ENCODE measurements around the gene EXD2. TPM values are rescaled to one million over a fixed set of nuclear protein-coding genes. Genes with fewer than 3 reads are reported as not detected.
"Not testable (repeated sequence)": the region's sequence is repeated elsewhere in the genome, so short reads cannot be mapped to it uniquely, and the experiment has no call there.

Gene EXD2
- polyA plus RNA-seq, 1 experiment: 16.7 TPM

- DNase-seq (ENCODE audit: low read depth, low spot score): no peak
- Histone ChIP-seq H3K27ac (ENCODE audit: low read depth, low read length) (no peak overlapping the region), H3K27me3 (ENCODE audit: control insufficient read depth, insufficient read depth, low read length) (no peaks in the 10 kb centered on the region), H3K9me3 (ENCODE audit: control insufficient read depth, insufficient read depth, low read length) (no peaks in the 10 kb centered on the region), H3K4me3 (ENCODE audit: low read depth, low read length) (no peak overlapping the region)
- ChIA-PET POLR2A (no interaction called here), CTCF (no interaction called here)
- no peak for TF ChIP-seq CTCF (IDR thresholded peaks at IDR 0.05; ENCODE audit: low read depth, low read length)
Measured at GRCh38 chr14:69208666-69209065, 17.4 kb downstream of the EXD2 start.

- Histone ChIP-seq H3K27ac (ENCODE audit: low read depth, low read length) (no peak overlapping the region), H3K9me3 (ENCODE audit: control insufficient read depth, insufficient read depth, low read length) (no peaks in the 10 kb centered on the region), H3K4me3 (ENCODE audit: low read depth, low read length) (no peak overlapping the region), H3K27me3 (ENCODE audit: control insufficient read depth, insufficient read depth, low read length) (no peaks in the 10 kb centered on the region)
- ChIA-PET POLR2A (no interaction called here), CTCF (no interaction called here)
- no peak for TF ChIP-seq CTCF (IDR thresholded peaks at IDR 0.05; ENCODE audit: low read depth, low read length)
- no peak for DNase-seq (ENCODE audit: low read depth, low spot score)
Measured at GRCh38 chr14:69214393-69214792, 23.1 kb downstream of the EXD2 start.

- H3K27me3 ChIP-seq (ENCODE audit: control insufficient read depth, insufficient read depth, low read length); H3K4me3 ChIP-seq (ENCODE audit: low read depth, low read length); H3K27ac ChIP-seq (ENCODE audit: low read depth, low read length); DNase-seq (ENCODE audit: low read depth, low spot score); CTCF ChIA-PET; H3K9me3 ChIP-seq (ENCODE audit: control insufficient read depth, insufficient read depth, low read length); POLR2A ChIA-PET: not testable (repeated sequence)
Measured at GRCh38 chr14:69217663-69218062, 26.4 kb downstream of the EXD2 start.

GRCh38 chr14:69224946-69225345, 33.6 kb downstream of the EXD2 start:
- no peak for TF ChIP-seq CTCF (IDR thresholded peaks at IDR 0.05; ENCODE audit: low read depth, low read length)
- no peak overlapping the region for H3K27ac ChIP-seq (ENCODE audit: low read depth, low read length)
- no peaks in the 10 kb centered on the region for H3K27me3 ChIP-seq (ENCODE audit: control insufficient read depth, insufficient read depth, low read length)
- ChIA-PET CTCF (interaction anchor here (3.9 kb wide), 1 partner anchor 18 kb away, joined by 18 read pairs; no protein-coding TSS in a partner anchor), POLR2A (no interaction called here)
- H3K9me3 ChIP-seq (ENCODE audit: control insufficient read depth, insufficient read depth, low read length): no peaks in the 10 kb centered on the region
- H3K4me3 ChIP-seq (ENCODE audit: low read depth, low read length): no peak overlapping the region
- DNase-seq (ENCODE audit: low read depth, low spot score): no peak

GRCh38 chr14:69226178-69226577, 34.9 kb downstream of the EXD2 start:
- no peaks in the 10 kb centered on the region for H3K27me3 ChIP-seq (ENCODE audit: control insufficient read depth, insufficient read depth, low read length)
- H3K4me3 ChIP-seq (ENCODE audit: low read depth, low read length): no peak overlapping the region
- no peak overlapping the region for H3K27ac ChIP-seq (ENCODE audit: low read depth, low read length)
- TF ChIP-seq CTCF (IDR thresholded peaks at IDR 0.05; ENCODE audit: low read depth, low read length): no peak
- DNase-seq (ENCODE audit: low read depth, low spot score): no peak
- CTCF ChIA-PET: interaction anchor here (0.6 to 3.9 kb wide), 4 partner anchors 9 to 97 kb away, joined by 3 to 18 read pairs (median 6); no protein-coding TSS in a partner anchor
- POLR2A ChIA-PET: no interaction called here
- no peaks in the 10 kb centered on the region for H3K9me3 ChIP-seq (ENCODE audit: control insufficient read depth, insufficient read depth, low read length)

- Histone ChIP-seq H3K27ac (ENCODE audit: low read depth, low read length) (no peak overlapping the region), H3K27me3 (ENCODE audit: control insufficient read depth, insufficient read depth, low read length) (no peaks in the 10 kb centered on the region), H3K9me3 (ENCODE audit: control insufficient read depth, insufficient read depth, low read length) (no peaks in the 10 kb centered on the region), H3K4me3 (ENCODE audit: low read depth, low read length) (no peak overlapping the region)
- no peak for DNase-seq (ENCODE audit: low read depth, low spot score)
- ChIA-PET POLR2A (interaction anchor here (0.7 kb wide), 1 partner anchor 28 kb away, joined by 6 read pairs; no protein-coding TSS in a partner anchor), CTCF (interaction anchor here (0.6 to 3.9 kb wide), 4 partner anchors 9 to 165 kb away, joined by 5 to 18 read pairs (median 8); no protein-coding TSS in a partner anchor)
- TF ChIP-seq CTCF (IDR thresholded peaks at IDR 0.05; ENCODE audit: low read depth, low read length): no peak
Measured at GRCh38 chr14:69226736-69227135, 35.4 kb downstream of the EXD2 start.

Measured in AG04450 (cell line).